ENCODE measurements around the gene CGB2. TPM values are rescaled to one million over a fixed set of nuclear protein-coding genes. Genes with fewer than 3 reads are reported as not detected.

Gene CGB2
- total and polyA plus RNA-seq, 9 of the 15 experiments (the other 6 are each of a cell fraction or from before 2014, with no cell fraction given), result 0.22 TPM; not detected in 8

DNA sequence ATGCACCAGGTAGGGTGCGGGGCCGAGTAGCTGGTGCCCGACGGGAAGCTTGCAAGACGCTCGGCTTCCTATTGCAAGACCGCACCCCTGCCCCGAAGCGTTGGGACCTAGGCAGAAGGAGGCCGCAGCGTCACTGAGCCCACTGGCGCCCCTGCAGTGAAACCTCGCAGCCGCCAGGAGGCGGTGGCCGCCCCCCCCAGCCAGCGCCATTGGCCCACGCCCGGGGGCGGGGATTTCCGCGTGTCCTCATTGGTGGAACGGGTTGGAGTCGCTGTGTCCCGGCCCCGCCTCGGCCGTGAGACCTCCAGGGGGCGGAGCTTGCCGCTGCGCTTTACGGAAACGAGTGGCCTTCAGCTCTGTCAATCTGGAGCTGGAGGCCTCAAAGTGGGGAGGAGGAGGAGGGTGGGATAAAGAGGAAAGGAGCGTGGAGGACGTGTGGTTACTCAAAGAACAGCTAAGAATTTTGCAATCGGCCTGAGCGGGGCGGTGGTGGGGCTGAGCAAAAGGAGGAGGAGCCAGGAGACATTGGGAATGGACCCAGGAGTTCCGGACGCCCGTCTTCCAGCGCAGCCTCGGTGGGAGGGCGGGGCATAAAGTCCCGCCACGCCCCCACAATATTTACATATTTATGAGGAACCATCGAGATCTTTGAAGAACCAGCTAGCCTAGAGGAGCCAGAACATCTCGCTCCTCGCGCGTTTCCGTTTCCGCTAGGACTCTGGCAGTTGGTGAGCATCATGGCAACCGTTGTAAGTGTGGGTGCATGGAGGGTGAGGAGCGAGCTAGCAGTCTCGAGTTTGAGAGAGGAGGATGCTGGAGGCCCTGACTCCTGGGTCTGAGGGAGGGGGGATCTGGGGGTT, 38.3 kb upstream of the CGB2 start, which contains the start of the genes GYS1 and RUVBL2 (continued):
- TF ChIP-seq, protein P1, sequence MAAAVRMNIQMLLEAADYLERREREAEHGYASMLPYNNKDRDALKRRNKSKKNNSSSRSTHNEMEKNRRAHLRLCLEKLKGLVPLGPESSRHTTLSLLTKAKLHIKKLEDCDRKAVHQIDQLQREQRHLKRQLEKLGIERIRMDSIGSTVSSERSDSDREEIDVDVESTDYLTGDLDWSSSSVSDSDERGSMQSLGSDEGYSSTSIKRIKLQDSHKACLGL (CRISPR knock-in tag; IDR thresholded peaks at IDR 0.05; ENCODE audit: borderline replicate concordance, poor library complexity, severe bottlenecking), result no peak
- TF ChIP-seq, protein P2, sequence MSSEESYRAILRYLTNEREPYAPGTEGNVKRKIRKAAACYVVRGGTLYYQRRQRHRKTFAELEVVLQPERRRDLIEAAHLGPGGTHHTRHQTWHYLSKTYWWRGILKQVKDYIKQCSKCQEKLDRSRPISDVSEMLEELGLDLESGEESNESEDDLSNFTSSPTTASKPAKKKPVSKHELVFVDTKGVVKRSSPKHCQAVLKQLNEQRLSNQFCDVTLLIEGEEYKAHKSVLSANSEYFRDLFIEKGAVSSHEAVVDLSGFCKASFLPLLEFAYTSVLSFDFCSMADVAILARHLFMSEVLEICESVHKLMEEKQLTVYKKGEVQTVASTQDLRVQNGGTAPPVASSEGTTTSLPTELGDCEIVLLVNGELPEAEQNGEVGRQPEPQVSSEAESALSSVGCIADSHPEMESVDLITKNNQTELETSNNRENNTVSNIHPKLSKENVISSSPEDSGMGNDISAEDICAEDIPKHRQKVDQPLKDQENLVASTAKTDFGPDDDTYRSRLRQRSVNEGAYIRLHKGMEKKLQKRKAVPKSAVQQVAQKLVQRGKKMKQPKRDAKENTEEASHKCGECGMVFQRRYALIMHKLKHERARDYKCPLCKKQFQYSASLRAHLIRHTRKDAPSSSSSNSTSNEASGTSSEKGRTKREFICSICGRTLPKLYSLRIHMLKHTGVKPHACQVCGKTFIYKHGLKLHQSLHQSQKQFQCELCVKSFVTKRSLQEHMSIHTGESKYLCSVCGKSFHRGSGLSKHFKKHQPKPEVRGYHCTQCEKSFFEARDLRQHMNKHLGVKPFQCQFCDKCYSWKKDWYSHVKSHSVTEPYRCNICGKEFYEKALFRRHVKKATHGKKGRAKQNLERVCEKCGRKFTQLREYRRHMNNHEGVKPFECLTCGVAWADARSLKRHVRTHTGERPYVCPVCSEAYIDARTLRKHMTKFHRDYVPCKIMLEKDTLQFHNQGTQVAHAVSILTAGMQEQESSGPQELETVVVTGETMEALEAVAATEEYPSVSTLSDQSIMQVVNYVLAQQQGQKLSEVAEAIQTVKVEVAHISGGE (CRISPR knock-in tag; IDR thresholded peaks at IDR 0.05), result 0 out of 6 replicates have a peak, but pooled peaks of 1 of the 3 experiments have one; percentile 24
- TF ChIP-seq, protein P3, sequence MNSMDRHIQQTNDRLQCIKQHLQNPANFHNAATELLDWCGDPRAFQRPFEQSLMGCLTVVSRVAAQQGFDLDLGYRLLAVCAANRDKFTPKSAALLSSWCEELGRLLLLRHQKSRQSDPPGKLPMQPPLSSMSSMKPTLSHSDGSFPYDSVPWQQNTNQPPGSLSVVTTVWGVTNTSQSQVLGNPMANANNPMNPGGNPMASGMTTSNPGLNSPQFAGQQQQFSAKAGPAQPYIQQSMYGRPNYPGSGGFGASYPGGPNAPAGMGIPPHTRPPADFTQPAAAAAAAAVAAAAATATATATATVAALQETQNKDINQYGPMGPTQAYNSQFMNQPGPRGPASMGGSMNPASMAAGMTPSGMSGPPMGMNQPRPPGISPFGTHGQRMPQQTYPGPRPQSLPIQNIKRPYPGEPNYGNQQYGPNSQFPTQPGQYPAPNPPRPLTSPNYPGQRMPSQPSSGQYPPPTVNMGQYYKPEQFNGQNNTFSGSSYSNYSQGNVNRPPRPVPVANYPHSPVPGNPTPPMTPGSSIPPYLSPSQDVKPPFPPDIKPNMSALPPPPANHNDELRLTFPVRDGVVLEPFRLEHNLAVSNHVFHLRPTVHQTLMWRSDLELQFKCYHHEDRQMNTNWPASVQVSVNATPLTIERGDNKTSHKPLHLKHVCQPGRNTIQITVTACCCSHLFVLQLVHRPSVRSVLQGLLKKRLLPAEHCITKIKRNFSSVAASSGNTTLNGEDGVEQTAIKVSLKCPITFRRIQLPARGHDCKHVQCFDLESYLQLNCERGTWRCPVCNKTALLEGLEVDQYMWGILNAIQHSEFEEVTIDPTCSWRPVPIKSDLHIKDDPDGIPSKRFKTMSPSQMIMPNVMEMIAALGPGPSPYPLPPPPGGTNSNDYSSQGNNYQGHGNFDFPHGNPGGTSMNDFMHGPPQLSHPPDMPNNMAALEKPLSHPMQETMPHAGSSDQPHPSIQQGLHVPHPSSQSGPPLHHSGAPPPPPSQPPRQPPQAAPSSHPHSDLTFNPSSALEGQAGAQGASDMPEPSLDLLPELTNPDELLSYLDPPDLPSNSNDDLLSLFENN (IDR thresholded peaks at IDR 0.05; ENCODE audit: low read depth in 2 of 2, low read length in 2 of 2), result peak in 1 of 2 experiments; percentile 48; a peak in 1 of 4 replicates
- TF ChIP-seq GABPB1 (CRISPR knock-in tag; IDR thresholded peaks at IDR 0.05) (peak; percentile 93), ZNF507 (tag; conservative IDR thresholded peaks at IDR 0.05) (no peak), FOS (IDR thresholded peaks at IDR 0.05; ENCODE audit: extremely low read depth, insufficient read length) (peak; percentile 89), DNMT1 (IDR thresholded peaks at IDR 0.05) (no peak), SMAD3 (CRISPR knock-in tag; conservative IDR thresholded peaks at IDR 0.05) (no peak), SP1 (CRISPR knock-in tag; IDR thresholded peaks at IDR 0.05) (peak; percentile 99), USF2 (CRISPR knock-in tag; IDR thresholded peaks at IDR 0.05) (no peak), THAP12 (CRISPR knock-in tag; IDR thresholded peaks at IDR 0.05) (peak; percentile 53; the same call in 1 of the 2 replicates)
- TF ChIP-seq, protein P4, sequence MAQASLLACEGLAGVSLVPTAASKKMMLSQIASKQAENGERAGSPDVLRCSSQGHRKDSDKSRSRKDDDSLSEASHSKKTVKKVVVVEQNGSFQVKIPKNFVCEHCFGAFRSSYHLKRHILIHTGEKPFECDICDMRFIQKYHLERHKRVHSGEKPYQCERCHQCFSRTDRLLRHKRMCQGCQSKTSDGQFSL (CRISPR knock-in tag; IDR thresholded peaks at IDR 0.05), result peak; percentile 100
- TF ChIP-seq, protein P4 (tag; IDR thresholded peaks at IDR 0.05), result peak in 1 of 2 experiments; percentile 100; a peak in 2 of 4 replicates

All from K562 (cell line).